ENCODE results near the gene IHH. TPM values are rescaled to one million over a fixed set of nuclear protein-coding genes. Genes with fewer than 3 reads are reported as not detected.
A peak's percentile ranks its signal among the peaks of the same experiment; 100 is the strongest.

The IHH gene
- total and polyA plus RNA-seq, 9 of the 15 experiments (the other 6 are each of a cell fraction or from before 2014, with no cell fraction given), result 0.07 TPM; not detected in 8

- TF ChIP-seq UBTF (IDR thresholded peaks at IDR 0.05; ENCODE audit: borderline replicate concordance in 1 of 2, low read depth in 2 of 2, low read length in 2 of 2), result 0 out of 4 replicates have a peak, but pooled peaks of 1 of the 2 experiments have one; percentile 28
- TF ChIP-seq DIDO1 (tag; IDR thresholded peaks at IDR 0.05; ENCODE audit: low read depth), result no peak
- TF ChIP-seq KDM4B (IDR thresholded peaks at IDR 0.05; ENCODE audit: borderline replicate concordance in 2 of 2, low read depth in 1 of 2), result no peak
- no peak for TF ChIP-seq BRD9 (IDR thresholded peaks at IDR 0.05; ENCODE audit: low read depth, partially characterized antibody)
- peak; percentile 92 for TF ChIP-seq SMC3 (conservative IDR thresholded peaks at IDR 0.05; ENCODE audit: insufficient read depth, low read depth, low read length)
These were observed 2.8 kb downstream of the IHH start (continued) for GRCh38 chr2:219057709-219058540.
